T-helper 2 cell treated with Interferon-gamma antibody and Interleukin-4, amounts not matched to agents 5 μg/mL and 100 μg/mL, for 36 hours (primary cell): ENCODE results near the gene ARID1A.
A peak's percentile ranks its signal among the peaks of the same experiment; 100 is the strongest.

Experiments
- DNase-seq: peaks from one replicate; pipeline ENCODE4 v3.0.0; 2021; ENCODE audit warnings: low spot score
- H3K27ac Mint-ChIP-seq: one replicate; pipeline ENCODE4 v1.8.0; 2021; ENCODE audit warnings: mild to moderate bottlenecking, mixed read lengths
- H3K27me3 Mint-ChIP-seq: one replicate; pipeline ENCODE4 v1.8.0; 2021; ENCODE audit warnings: low read depth, mixed read lengths
- H3K36me3 Mint-ChIP-seq: one replicate; pipeline ENCODE4 v1.8.0; 2021; ENCODE audit warnings: low read depth, mixed read lengths
- H3K4me1 Mint-ChIP-seq: one replicate; pipeline ENCODE4 v1.8.0; 2021; ENCODE audit warnings: low read depth, mixed read lengths
- H3K4me3 Mint-ChIP-seq: one replicate; pipeline ENCODE4 v1.8.0; 2022; ENCODE audit warnings: mild to moderate bottlenecking, moderate library complexity, mixed read lengths
- H3K9me3 Mint-ChIP-seq: one replicate; pipeline ENCODE4 v1.8.0; 2021; ENCODE audit warnings: mixed read lengths

Gene ARID1A

DNA sequence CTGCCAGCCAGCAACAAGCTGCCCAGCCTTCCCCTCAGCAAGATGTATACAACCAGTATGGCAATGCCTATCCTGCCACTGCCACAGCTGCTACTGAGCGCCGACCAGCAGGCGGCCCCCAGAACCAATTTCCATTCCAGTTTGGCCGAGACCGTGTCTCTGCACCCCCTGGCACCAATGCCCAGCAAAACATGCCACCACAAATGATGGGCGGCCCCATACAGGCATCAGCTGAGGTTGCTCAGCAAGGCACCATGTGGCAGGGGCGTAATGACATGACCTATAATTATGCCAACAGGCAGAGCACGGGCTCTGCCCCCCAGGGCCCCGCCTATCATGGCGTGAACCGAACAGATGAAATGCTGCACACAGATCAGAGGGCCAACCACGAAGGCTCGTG, 78.6 kb downstream of the ARID1A start:
- DNase-seq = no peak
- H3K9me3 Mint-ChIP-seq = no peaks in the 10 kb centered on the region
- H3K27me3 Mint-ChIP-seq = no peaks in the 10 kb centered on the region
- H3K4me1 Mint-ChIP-seq = peaks cover 12% of the 10 kb centered on the region
- H3K27ac Mint-ChIP-seq = no peak overlapping the region
- H3K4me3 Mint-ChIP-seq = no peak overlapping the region
- peaks cover 75% of the 10 kb centered on the region for H3K36me3 Mint-ChIP-seq

DNA sequence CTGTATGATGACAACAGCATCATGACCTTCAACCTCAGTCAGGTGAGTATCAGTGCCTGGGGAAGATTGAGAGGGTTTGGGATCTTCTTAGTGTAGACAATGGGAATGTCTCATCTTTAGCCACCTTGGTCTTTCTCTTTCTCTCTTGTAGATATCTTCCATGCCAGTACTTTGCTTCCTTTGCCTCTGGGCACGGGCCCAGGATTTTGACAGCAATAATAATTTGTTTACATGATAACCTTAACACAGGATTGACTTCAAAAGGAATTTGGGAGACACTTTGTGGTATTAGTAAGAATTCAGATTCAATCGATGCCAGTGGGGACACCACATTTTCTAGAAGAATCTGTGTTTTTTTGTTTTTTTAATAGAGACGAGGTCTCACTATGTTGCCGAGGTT, 79.9 kb downstream of the ARID1A start:
- Mint-ChIP-seq H3K9me3 (no peaks in the 10 kb centered on the region), H3K27me3 (no peaks in the 10 kb centered on the region), H3K4me1 (peaks cover 13% of the 10 kb centered on the region), H3K27ac (no peak overlapping the region), H3K36me3 (peaks cover 79% of the 10 kb centered on the region), H3K4me3 (no peak overlapping the region)
- DNase-seq = no peak

DNA sequence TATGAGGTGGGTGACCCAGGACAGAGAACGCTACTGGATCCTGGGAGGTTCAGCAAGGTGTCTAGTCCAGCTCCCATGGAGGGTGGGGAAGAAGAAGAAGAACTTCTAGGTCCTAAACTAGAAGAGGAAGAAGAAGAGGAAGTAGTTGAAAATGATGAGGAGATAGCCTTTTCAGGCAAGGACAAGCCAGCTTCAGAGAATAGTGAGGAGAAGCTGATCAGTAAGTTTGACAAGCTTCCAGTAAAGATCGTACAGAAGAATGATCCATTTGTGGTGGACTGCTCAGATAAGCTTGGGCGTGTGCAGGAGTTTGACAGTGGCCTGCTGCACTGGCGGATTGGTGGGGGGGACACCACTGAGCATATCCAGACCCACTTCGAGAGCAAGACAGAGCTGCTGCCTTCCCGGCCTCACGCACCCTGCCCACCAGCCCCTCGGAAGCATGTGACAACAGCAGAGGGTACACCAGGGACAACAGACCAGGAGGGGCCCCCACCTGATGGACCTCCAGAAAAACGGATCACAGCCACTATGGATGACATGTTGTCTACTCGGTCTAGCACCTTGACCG, 83.4 kb downstream of the ARID1A start:
- no peak for DNase-seq
- no peak overlapping the region for H3K4me3 Mint-ChIP-seq
- H3K4me1 Mint-ChIP-seq = peaks cover 20% of the 10 kb centered on the region
- no peak overlapping the region for H3K27ac Mint-ChIP-seq
- H3K36me3 Mint-ChIP-seq = peaks cover 71% of the 10 kb centered on the region
- H3K27me3 Mint-ChIP-seq = no peaks in the 10 kb centered on the region
- H3K9me3 Mint-ChIP-seq = no peaks in the 10 kb centered on the region

DNA sequence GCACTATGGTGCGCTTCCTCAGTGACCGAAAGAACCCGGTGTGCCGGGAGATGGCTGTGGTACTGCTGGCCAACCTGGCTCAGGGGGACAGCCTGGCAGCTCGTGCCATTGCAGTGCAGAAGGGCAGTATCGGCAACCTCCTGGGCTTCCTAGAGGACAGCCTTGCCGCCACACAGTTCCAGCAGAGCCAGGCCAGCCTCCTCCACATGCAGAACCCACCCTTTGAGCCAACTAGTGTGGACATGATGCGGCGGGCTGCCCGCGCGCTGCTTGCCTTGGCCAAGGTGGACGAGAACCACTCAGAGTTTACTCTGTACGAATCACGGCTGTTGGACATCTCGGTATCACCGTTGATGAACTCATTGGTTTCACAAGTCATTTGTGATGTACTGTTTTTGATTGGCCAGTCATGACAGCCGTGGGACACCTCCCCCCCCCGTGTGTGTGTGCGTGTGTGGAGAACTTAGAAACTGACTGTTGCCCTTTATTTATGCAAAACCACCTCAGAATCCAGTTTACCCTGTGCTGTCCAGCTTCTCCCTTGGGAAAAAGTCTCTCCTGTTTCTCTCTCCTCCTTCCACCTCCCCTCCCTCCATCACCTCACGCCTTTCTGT, 84.6 kb downstream of the ARID1A start:
- Mint-ChIP-seq H3K4me3 (no peak overlapping the region), H3K27ac (no peak overlapping the region), H3K27me3 (no peaks in the 10 kb centered on the region), H3K4me1 (peaks cover 27% of the 10 kb centered on the region), H3K36me3 (peaks cover 58% of the 10 kb centered on the region), H3K9me3 (no peaks in the 10 kb centered on the region)
- DNase-seq = no peak

DNA sequence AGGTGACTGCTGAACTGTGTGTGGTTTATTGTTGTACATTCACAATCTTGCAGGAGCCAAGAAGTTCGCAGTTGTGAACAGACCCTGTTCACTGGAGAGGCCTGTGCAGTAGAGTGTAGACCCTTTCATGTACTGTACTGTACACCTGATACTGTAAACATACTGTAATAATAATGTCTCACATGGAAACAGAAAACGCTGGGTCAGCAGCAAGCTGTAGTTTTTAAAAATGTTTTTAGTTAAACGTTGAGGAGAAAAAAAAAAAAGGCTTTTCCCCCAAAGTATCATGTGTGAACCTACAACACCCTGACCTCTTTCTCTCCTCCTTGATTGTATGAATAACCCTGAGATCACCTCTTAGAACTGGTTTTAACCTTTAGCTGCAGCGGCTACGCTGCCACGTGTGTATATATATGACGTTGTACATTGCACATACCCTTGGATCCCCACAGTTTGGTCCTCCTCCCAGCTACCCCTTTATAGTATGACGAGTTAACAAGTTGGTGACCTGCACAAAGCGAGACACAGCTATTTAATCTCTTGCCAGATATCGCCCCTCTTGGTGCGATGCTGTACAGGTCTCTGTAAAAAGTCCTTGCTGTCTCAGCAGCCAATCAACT, 85.5 kb downstream of the ARID1A start:
- no peak overlapping the region for H3K27ac Mint-ChIP-seq
- no peaks in the 10 kb centered on the region for H3K27me3 Mint-ChIP-seq
- H3K4me3 Mint-ChIP-seq = no peak overlapping the region
- H3K4me1 Mint-ChIP-seq = peaks cover 35% of the 10 kb centered on the region
- no peak for DNase-seq
- no peaks in the 10 kb centered on the region for H3K9me3 Mint-ChIP-seq
- peaks cover 51% of the 10 kb centered on the region for H3K36me3 Mint-ChIP-seq

DNA sequence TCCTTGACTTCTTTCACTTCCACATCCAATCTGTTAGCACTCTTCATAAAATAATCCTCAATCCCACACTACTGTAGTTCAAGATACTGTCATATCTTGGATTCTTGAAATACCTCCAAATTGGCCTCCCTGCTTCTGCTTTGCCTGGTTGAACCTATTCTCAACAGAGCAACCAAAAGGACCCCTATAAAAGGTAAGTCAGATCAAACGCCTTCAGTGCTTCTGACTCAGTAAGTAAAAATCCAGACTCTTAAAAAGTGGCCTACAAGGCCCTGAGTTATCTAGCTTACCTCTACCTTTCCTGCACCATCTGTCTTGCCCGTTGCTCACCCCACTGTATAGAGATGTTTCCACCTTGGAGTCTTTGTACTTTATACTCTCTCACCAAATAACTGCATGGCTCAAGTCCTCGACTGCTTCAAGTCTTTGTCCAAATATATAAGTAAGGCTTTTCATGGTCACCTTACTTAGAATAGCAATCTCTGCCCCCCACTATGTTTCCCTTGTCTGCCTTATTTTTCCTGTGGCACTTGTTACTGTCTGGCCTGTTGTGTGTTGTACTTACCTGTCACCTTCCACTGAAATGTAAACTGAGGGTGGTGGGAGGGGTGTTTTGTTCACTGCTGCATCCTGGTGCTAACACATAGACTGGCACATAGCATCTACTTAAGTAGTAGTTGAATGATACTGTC, 86.9 kb downstream of the ARID1A start:
- Mint-ChIP-seq H3K27ac (peak overlapping the region; percentile 24), H3K36me3 (peaks cover 45% of the 10 kb centered on the region), H3K9me3 (no peaks in the 10 kb centered on the region), H3K4me1 (peaks cover 46% of the 10 kb centered on the region), H3K27me3 (no peaks in the 10 kb centered on the region), H3K4me3 (no peak overlapping the region)
- DNase-seq = no peak

DNA sequence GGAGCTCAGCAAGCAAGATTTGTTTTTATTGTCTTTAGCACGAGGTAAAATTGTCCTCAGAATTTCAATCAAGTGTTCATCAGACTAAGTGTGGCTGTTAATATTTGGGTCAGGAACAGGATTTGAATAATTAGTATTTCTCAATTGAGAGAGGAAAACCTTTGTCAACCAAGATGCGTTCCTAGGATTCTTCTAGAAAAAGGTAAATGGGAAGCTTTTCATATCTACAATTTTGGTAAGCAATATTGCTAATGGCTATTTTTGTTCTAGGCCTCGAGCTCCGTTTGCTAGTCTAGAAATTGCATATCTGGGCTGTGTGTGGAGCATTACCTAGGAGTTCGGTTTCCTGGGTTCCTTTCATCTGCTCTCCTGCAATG, 87.8 kb downstream of the ARID1A start:
- no peaks in the 10 kb centered on the region for H3K27me3 Mint-ChIP-seq
- H3K27ac Mint-ChIP-seq = no peak overlapping the region
- no peaks in the 10 kb centered on the region for H3K9me3 Mint-ChIP-seq
- peaks cover 45% of the 10 kb centered on the region for H3K4me1 Mint-ChIP-seq
- peaks cover 37% of the 10 kb centered on the region for H3K36me3 Mint-ChIP-seq
- DNase-seq = no peak
- no peak overlapping the region for H3K4me3 Mint-ChIP-seq

DNA sequence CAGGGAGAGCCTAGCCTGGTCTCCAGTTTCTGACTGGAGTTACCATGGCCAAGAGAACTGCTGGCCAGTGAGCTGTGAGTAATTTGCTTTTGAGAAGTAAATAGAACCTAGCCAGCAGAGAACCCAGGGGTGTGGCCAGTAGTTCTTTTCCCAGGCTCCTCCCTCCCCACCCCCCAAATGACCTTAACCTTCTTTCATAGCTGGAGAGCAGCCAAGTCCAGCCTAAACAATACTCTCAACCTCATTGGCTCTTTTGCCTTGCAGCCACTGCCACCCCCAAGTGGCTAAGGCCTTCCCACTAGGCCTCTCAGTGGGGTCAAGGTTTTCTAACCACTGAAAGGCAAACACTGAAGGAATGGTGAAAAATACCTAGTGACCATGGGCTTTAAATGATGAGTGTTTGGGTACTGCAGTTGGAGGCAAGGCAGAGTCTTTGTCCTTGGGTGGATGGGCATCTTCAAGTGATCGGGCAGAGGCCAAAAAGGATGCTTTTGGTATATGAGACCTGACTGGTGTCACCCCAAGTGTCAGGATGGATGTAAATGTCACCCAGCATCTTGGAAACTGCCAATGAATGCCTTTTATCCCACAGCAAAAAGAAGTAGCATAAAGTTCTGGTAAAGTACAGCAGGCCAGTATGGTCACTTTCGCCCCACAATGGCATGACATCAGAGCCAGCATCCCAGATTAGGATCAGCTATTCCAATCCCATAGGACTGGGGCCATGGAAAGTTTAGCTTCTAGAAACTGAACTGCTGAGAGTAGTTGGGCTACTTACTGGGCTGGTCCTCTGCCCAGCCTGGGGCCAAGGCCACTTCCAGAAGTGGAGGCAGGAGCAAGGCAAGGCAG, 88.4 kb downstream of the ARID1A start:
- no peak overlapping the region for H3K4me3 Mint-ChIP-seq
- DNase-seq = no peak
- peaks cover 47% of the 10 kb centered on the region for H3K4me1 Mint-ChIP-seq
- no peaks in the 10 kb centered on the region for H3K9me3 Mint-ChIP-seq
- H3K27me3 Mint-ChIP-seq = no peaks in the 10 kb centered on the region
- H3K27ac Mint-ChIP-seq = no peak overlapping the region
- peaks cover 32% of the 10 kb centered on the region for H3K36me3 Mint-ChIP-seq

DNA sequence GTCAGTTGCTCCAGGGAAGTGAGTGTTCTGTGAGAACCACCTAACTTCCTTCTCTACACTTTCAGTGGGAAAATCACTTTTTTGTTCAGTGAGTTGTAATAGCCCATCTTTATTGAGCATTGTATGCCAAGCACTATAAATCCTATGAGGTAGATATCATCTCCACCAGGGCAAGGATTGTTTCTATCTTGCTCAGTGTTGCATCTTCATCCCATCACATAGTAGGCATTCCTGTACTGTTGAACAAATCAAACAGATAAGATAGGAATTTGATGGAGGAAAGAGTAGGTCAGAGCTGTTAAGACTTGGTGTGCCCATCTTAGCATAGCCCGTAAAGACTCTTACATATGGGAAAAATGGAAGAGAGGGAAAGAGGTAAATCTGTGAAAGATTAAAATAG, 89.1 kb downstream of the ARID1A start:
- DNase-seq = no peak
- Mint-ChIP-seq H3K27ac (no peak overlapping the region), H3K36me3 (peaks cover 26% of the 10 kb centered on the region), H3K4me3 (no peak overlapping the region), H3K27me3 (no peaks in the 10 kb centered on the region), H3K4me1 (peaks cover 53% of the 10 kb centered on the region), H3K9me3 (no peaks in the 10 kb centered on the region)

DNA sequence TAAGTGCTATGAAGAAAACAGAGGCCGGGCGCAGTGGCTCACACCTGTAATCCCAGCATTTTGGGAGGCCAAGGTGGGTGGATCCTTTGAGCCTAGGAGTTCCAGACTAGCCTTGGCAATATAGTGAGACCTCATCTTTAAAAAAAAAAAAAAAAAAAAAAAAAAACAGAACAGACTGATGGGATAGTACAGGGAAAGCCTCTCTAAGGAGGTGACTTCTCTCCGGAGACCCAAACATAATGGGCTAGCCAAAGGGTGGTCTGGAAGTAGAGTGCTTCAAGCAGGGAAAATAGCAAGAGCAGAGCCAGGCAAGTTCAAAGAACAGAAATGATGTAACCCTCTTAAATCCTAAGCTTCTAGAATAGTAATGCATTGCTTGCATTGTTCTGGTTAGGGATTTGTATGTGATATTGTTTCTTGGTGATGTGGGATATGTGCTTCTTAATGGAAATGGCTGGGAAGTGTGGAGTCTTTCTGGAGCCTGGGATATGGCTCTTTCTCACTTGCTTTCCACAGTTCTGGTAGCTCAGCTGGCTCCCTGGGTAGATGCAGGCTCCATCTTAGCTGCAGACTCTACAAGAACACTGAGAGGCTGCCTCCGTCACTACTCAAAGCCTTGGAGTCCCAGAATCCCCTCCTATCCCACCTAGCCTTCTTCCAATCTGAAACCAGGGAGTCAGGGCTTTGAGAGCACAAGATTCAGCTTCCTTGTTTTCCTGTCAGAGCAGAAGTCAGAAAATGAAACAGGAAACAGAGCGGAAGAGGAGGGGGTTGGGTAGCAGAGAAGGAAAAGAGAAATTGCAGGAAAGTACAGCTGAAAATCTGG, 90.0 kb downstream of the ARID1A start:
- Mint-ChIP-seq H3K4me1 (peaks cover 60% of the 10 kb centered on the region), H3K27ac (peak overlapping the region; percentile 99), H3K4me3 (peak overlapping the region; percentile 94), H3K27me3 (no peaks in the 10 kb centered on the region), H3K9me3 (no peaks in the 10 kb centered on the region), H3K36me3 (peaks cover 21% of the 10 kb centered on the region)
- no peak for DNase-seq

DNA sequence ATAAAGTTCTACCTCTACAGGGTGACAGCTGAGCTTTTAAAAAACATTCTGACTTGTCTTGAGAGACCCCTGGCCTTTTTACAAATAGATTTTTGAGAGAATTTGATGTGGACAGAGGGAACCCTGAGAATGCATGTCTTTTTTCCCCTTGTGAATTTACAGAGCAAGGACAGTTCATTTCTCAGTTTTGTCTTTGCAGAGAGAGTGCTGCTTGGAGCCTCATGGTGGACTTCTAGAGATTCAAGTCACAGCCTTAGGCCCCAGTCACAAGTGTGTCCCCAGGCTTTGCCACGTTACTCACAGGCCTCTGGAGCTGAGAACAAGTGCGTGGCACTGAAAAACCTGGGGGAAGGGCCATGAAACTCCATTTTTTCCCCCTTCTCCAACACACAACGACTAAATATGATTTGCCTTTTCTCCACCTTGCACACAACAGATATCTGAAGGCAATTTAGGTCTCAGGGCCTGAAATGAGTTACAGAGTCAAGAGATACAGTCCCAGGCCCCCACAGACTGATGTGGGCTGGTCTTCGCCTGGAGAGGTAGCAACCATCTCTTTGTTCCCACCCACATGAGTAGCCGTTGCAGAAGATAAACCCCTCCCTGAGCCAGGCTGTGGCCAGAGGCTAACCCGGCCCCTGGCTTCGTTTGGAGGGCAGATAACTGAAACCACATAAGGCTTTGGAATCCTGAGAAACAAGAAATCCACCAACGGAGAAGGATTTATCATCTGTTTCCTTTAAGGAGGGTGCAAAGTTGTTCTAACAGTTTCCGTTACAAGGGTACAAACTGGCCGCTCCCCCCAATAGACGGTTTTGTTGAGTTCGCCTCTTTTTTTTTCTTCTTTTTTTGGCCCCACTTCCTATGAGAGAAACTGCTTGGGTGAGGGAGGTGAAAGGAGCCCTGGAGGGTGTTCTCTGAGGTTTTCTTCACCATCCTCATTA, 90.9 kb downstream of the ARID1A start:
- peak overlapping the region; percentile 99 for H3K27ac Mint-ChIP-seq
- peaks cover 14% of the 10 kb centered on the region for H3K36me3 Mint-ChIP-seq
- peaks cover 67% of the 10 kb centered on the region for H3K4me1 Mint-ChIP-seq
- peak overlapping the region; percentile 94 for H3K4me3 Mint-ChIP-seq
- H3K9me3 Mint-ChIP-seq = no peaks in the 10 kb centered on the region
- peak; percentile 53 for DNase-seq
- no peaks in the 10 kb centered on the region for H3K27me3 Mint-ChIP-seq

DNA sequence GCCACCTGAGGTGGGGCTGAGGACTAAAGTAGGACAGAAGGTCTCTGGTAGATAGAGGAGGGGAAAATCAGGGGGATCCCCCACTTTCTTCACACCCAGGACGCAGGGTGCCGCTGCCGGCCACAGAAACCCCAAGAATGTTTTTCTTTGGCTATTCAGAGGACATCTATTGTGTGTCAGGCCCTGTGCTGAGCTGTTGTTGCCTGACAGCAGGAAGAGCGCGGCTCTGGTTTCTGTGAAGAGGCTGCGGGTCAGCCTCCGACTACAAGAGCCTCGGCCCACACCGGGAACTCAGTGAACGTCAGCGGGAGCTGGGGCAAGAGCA, 91.5 kb downstream of the ARID1A start:
- peak; percentile 81 for DNase-seq
- Mint-ChIP-seq H3K4me1 (peaks cover 67% of the 10 kb centered on the region), H3K4me3 (peak overlapping the region; percentile 94), H3K9me3 (no peaks in the 10 kb centered on the region), H3K27me3 (no peaks in the 10 kb centered on the region), H3K27ac (peak overlapping the region; percentile 99), H3K36me3 (peaks cover 8% of the 10 kb centered on the region)
